NCI-H1930 (cell line): ENCODE measurements around the gene FAM53B.

Experiments used
- DNase-seq, 2 experiments: peaks; one replicate each; lab custom pipeline; 2025; lab: John Stamatoyannopoulos, UW

Gene FAM53B

DNA sequence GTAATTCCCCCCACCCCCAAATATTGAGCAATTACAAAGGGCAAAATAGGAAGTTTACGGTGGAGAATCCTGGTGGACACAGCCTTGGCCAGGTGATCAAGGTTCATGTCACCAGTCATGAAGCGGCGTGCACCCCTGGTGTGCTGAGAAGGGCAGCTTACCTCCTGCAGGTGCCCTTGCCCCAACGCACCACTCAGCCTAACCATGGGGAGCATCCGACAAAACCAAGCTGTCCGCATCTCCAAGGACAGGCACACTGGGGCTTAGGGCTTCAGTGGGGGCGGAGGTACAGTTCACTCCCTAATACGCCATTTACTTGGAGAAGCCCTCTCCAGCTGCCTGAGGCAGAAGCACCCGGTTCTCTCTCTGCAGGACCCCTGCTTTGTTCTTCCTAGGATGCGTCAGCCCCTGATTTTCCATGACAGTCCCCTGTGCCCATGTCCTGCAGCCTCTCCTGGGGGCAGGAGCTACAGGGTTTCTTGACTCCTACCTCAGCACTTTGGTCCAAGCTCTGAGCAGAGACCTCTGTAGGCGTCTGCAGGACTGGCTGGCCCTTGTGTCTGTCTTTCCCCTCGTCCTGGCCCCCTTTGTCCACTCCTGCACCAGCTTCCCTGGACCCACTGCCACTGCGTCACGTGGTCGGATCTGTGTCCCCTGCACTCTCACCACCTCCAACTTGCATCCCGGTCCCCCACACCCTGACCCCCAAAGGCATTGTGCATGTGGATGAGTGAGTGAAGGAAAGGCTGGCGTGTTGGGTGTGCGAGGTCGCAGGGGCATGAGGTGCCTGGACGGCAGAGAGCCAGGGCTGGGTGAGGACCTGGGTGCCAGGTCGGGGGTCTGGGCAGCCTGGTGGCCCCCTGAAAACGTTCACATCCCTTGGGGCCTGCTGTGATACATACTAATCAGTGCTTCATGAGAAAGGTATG is 168.8 kb downstream of the FAM53B start:
- no peak for DNase-seq

DNA sequence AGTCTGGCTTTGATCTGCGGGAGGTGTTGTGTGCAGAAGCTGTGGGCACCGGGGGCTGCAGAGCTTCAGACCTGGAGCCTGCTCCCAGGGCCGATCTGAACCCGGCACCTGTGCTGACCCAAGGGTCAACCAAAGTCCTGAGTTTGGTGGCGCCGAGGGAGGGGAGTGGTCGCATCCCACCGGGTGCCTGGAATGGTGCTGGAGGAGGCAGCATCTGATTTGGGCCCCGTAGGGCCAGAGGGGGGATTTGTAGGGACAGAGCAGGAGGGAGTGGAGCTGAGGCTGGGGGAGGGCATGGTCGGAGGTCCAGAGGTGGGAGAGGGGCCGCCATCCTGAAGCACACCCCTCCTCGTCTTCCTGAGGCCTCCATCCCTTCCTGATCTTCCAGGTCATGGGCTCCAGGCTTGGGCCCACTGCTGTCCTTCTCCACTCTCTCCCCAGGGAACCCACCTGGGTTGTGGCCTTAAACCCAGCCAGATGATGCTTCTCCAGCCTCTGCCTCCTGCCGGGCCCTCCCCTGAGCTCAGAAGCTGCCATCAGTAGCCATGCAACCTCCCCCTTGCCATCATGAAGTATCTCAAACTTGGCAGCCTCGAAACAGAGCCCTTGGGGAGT is 169.6 kb downstream of the FAM53B start:
- no peak for DNase-seq

DNA sequence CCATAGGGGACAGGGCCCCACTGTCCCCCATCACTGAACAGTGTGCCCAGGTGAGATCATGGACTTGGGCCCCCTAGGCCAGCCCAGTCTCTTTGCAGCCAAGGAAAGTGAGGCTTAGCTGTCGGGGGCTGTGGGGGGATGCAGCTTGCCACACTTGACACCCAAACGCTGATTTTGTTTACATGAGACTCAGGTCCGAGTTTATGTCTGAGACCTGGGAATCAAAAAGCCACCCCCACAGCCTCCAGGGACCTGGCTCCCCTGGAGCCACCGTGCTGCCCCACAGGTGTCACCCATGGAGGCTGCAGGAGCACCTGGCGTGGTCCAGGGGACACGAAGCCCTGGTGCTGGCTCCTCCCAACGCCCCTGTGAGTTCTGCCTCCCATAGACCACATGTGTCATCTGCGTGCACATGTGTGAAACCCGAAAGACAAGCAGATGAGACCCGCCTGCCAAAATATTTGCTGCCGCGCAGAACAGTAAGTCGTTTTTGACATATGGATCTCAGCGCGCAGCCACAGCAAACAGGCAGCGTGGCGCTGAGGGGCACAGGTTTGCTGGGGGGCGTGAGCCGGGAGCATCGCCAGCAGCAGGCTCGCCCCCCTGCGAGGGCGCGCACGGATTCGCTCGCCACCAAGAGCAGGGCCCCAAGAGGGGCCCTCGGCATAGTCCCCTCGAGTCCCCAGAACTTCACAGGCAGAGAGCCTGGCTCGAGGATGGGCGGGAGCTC is 170.3 kb downstream of the FAM53B start:
- no peak for DNase-seq

GRCh38 chr10:124572751-124573150 is 171.4 kb downstream of the FAM53B start:
- DNase-seq, result no peak

DNA sequence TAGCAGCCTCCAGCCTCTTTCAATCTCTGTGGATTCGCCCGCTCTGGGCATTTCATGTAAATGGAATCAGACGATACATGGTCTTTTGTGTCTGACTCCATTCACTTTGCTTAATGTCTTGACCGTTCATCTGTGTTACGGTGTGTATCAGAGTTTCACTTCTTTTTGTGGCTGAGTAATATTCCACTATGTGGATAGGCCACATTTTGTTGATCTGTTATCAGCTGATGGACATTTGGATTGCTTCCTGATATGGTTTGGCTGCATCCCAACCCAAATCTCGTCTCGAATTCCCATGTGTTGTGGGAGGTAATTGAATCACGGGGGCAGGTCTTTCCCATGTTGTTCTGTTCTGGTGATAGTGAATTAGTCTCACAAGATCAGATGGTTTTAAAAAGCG is 173.5 kb downstream of the FAM53B start:
- DNase-seq, result no peak

DNA sequence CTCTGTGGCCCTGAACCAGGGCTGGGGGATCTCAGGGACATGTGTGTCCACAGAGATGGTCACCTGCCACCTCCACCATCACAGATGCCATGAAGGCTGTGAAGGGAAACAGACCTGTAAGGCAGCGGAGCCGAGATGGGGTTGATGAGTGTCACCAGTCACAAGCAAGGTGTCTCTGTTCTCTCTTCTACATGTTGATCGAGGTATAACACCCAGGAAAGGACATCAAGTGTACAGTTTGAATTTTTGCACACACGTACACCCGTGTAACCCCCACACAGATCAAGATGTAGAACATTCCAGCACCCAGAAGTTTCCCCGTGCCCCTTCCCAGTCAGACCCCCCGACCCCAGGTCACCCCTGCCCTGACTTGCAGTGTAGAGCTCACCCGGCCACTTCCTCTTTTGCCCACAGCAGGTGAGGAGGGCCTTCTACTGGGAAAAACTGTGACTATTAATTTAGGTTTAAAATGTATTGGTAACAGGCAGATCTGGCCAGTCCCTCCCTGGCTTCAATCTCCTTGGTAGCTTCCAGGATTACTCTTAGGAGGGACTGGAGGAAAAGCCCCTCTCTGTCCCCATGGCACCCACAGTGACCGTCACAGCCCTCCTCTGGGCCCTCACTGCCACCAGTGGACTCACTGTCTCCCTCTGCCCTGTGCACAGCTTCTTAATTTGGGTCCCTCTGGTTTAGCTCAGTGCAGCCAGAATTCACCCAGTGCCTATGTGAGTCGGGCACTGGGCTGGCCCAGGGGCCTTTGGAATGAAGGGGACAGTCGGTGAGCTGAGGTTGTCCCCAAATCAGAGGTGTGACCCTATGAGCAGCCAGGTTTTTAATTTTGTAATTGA is 174.3 kb downstream of the FAM53B start:
- DNase-seq, result no peak
